ENCODE data around the gene SORCS2. TPM values are rescaled to one million over a fixed set of nuclear protein-coding genes. Genes with fewer than 3 reads are reported as not detected.

SORCS2 gene
- total and polyA plus RNA-seq, 12 donors = 0.67 to 15.5 (median 1.3) TPM

DNA sequence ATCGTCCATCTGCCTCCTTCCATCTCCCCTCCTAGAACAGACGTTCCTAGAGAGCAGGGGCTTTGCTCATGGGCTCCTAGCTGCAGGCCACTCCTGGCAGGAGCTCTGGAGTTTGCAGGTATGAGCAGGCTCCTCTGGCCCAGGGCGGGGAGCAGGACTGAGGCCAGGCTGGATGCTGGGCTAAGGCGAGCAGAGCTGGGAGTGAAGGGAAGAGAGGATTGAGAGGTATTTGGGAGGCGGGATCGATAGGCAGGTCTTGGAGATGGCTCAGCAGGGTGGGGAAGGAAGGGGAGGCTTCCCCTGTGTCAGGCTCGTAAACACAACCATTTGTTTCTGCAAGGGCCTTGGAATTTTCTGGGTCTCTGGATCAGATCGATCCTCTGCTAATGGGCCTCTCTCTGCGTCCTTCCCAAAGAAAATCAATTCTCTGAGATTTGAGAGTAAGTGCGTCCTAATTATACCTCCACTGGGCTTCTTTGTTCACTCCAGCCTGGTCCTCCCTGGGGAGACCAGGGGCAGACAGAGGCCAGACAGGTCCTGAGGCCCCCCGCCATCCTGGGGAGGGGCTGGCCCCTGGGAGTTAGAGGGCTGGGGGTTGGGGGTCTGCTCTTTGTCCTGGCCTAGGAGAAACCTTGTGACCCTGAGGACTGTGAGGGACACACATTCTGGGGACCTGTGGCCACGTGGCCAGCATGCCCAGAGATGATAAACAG is 337.2 kb downstream of the SORCS2 start:
- Histone ChIP-seq H3K4me1 (replicated peaks in 1 of 2) (no peaks in the 10 kb centered on the region), H3K4me3 (no peak overlapping the region), H3K27me3 (no peaks in the 10 kb centered on the region), H3K9me3 (replicated peaks in 1 of 3) (no peaks in the 10 kb centered on the region), H3K27ac (no peak overlapping the region), H3K36me3 (replicated peaks in 1 of 2) (no peaks in the 10 kb centered on the region)
- no peak for TF ChIP-seq CTCF (IDR thresholded peaks at IDR 0.05)
- TF ChIP-seq POLR2A (IDR thresholded peaks at IDR 0.05) = no peak
- 69 to 78% (median 70%) methylated on average over 11 to 12 of the region's 12 CpGs for WGBS, 4 donors
- intact Hi-C loops (cut with DNase I) = no loop called here
- no peak for DNase-seq

- no peaks in the 10 kb centered on the region for H3K27me3 ChIP-seq
- intact Hi-C loops (cut with DNase I) = no loop called here
Observed at GRCh38 chr4:7530082-7530481, 337.7 kb downstream of the SORCS2 start.

DNA sequence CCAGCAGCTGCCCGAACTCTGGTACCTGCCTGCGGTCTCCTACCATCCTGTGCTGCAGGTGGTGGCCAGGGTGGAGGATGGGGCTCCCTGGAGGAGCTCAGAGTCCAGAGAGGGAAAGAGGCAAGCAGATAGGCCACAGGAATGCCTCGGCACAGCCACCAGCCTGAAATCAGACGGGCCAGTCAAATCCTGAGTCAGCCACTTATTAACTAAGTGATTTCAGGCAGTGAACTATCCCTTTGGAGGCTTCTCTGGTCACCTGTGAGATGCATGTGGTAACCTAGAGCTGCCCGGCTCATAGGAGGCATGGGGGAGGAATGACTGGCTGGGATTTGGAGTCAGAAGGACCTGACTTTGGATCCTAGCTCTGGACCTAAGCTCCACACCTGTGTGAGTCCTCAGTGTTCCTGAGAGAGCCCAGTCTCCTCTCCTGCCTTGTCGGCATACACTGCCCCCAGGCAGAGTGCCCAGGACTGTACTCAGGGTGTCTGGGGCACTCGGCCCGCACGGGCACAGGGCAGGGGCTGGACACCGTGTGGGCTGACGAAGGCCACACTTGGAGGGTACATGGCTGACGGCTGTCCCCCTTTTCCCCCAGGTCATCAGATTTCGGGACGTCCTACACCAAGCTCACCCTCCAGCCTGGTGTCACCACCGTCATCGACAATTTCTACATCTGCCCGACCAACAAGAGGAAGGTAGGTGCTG is 338.7 kb downstream of the SORCS2 start:
- DNase-seq = no peak
- TF ChIP-seq CTCF (IDR thresholded peaks at IDR 0.05) (no peak), POLR2A (IDR thresholded peaks at IDR 0.05) (no peak)
- H3K4me1 ChIP-seq (replicated peaks in 1 of 2) = no peaks in the 10 kb centered on the region
- no peaks in the 10 kb centered on the region for H3K9me3 ChIP-seq (replicated peaks in 1 of 3)
- no peak overlapping the region for H3K4me3 ChIP-seq
- no peaks in the 10 kb centered on the region for H3K27me3 ChIP-seq
- intact Hi-C loops (cut with DNase I) = no loop called here
- 78 to 95% (median 89%) methylated on average over 9 to 17 of the region's 17 CpGs for WGBS, 4 donors
- no peaks in the 10 kb centered on the region for H3K36me3 ChIP-seq (replicated peaks in 1 of 2)
- no peak overlapping the region for H3K27ac ChIP-seq

More at GRCh38 chr4:7530082-7530481, 337.7 kb downstream of the SORCS2 start:
- Histone ChIP-seq H3K4me1 (replicated peaks in 1 of 2) (no peaks in the 10 kb centered on the region), H3K4me3 (no peak overlapping the region), H3K9me3 (replicated peaks in 1 of 3) (no peaks in the 10 kb centered on the region), H3K36me3 (replicated peaks in 1 of 2) (no peaks in the 10 kb centered on the region), H3K27ac (no peak overlapping the region)
- 62 to 72% (median 63%) methylated on average over 6 to 7 of the region's 7 CpGs for WGBS, 4 donors
- no peak for DNase-seq
- no peak for TF ChIP-seq POLR2A (IDR thresholded peaks at IDR 0.05)
- TF ChIP-seq CTCF (IDR thresholded peaks at IDR 0.05) = no peak

DNA sequence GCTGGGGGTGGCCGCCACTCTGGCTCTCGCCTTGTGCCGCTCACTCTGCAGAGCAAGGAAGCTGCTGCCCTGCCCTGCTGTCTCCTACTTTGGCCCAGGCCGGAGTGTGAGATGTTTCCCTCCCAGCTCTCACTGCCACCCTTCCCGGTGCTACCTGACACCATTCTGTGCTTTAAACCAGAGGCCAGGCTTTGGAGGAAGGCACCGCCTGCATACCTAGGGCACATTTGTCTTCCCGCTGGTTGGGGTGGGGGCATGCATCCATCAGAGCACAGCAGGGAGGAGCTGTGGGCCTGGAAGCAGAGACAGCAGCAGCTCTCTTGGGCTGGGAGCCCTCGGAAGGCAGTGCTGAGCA is 339.3 kb downstream of the SORCS2 start:
- TF ChIP-seq CTCF (IDR thresholded peaks at IDR 0.05) = no peak
- no peak for TF ChIP-seq POLR2A (IDR thresholded peaks at IDR 0.05)
- H3K9me3 ChIP-seq (replicated peaks in 1 of 3) = no peaks in the 10 kb centered on the region
- no peak overlapping the region for H3K27ac ChIP-seq
- no peak overlapping the region for H3K4me3 ChIP-seq
- H3K27me3 ChIP-seq = no peaks in the 10 kb centered on the region
- intact Hi-C loops (cut with DNase I) = no loop called here
- no peak for DNase-seq
- H3K36me3 ChIP-seq (replicated peaks in 1 of 2) = no peaks in the 10 kb centered on the region
- no peaks in the 10 kb centered on the region for H3K4me1 ChIP-seq (replicated peaks in 1 of 2)
- WGBS, 4 donors = 76 to 83% (median 81%) methylated on average over 1 to 8 of the region's 8 CpGs
